IPS-NIHi7 (cell line): ENCODE results near the gene DYNC2H1.

Experiments
- DNase-seq: peaks from one replicate; pipeline ENCODE4 v3.0.0; 2012; ENCODE audit warnings: mixed read lengths; ENCODE audit errors: extremely low spot score

DYNC2H1 gene

DNA sequence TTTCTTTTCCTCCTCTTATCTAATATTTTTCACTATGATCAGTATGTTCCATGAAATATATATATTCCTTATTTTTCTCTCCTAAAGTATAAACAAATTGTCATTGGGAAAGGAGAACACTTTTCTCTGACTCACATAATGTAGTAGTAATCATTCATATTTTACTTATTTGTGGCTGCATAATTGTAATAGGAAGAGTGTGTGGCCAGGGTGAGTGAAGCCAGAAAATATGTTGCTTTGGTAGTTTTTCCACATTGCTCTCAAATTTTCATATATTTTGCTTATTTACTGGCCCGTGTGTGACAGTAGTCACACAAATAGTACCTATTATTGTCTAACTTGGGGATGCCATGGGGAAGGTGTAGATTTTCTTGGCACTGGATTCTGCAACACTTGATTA, 172.1 kb downstream of the DYNC2H1 start:
- no peak for DNase-seq

DNA sequence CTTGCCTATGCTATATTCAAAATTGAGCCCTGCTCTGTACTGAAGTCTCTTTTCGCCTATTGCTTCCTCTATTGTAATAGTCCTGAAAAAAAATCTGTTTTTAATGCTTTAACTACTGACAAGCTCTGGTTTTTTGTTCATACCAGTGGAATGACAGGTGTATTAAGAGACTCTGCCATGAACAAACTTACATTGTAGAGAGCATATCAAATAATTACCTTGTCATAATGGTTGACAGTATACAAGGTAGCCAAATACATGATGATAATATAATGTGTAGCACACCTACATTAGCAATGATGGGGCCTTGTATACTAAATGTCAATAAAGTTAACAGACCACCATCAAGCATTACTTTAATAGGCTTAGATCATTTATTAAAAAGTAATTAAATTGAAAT, 175.0 kb downstream of the DYNC2H1 start:
- DNase-seq = no peak

DNA sequence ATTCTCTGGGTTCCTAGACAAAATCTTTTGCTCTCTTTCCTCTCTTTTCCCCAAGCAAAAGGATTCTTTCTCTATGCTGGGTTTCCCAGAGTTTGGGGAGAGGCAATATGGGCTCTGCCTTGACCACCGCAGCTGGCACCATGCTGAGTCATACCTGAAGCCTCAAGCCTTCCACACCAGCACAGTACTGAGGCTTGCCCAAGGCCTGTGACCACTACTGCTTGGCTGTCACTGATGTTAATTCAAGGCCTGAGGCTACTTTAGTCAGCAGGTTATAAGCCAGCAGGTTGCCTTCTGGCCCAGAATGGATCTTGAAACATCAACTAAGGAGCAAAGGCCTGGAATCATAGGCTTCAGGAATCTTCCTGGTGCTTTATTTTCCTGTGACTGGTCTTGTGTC, 185.3 kb downstream of the DYNC2H1 start:
- no peak for DNase-seq

- no peak for DNase-seq
Measured at GRCh38 chr11:103295704-103296103, 186.5 kb downstream of the DYNC2H1 start.

DNA sequence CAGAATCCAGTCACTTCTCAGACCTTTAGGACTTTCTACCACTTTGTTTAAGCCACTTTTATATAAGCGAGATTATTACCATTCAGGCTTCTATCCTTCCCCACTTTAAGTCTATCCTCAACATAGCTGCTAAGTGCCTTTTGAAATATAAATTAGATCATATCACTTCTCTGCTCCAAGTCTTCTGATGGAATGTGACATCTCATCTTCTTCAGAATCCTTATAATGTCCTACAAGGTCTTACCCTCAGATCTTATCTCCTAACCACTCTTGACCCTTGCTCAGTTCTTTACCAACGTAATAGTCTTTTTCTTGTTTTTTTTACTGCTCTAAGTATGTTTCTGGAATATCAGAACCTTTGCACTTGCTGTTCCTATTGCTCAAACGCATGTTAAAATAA, 188.7 kb downstream of the DYNC2H1 start:
- DNase-seq = no peak

DNA sequence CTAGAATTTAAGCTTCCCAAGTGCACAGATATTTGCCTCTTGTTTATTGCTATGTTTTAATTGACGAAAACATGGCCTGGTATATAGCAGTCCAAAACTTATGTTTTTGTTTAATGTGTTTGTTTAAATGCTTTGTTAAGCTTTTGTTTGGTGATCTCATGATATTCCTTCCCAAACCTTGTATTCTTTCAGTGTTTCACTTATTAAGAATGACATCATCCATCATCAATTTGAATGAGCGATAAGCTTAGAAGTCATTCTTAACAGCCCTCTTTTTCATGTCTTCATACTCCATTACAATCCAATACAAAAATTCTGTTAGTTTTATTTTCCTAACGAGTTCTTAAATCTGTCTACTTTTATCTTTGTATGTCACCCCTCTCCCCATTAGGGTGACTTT, 206.0 kb downstream of the DYNC2H1 start:
- no peak for DNase-seq

DNA sequence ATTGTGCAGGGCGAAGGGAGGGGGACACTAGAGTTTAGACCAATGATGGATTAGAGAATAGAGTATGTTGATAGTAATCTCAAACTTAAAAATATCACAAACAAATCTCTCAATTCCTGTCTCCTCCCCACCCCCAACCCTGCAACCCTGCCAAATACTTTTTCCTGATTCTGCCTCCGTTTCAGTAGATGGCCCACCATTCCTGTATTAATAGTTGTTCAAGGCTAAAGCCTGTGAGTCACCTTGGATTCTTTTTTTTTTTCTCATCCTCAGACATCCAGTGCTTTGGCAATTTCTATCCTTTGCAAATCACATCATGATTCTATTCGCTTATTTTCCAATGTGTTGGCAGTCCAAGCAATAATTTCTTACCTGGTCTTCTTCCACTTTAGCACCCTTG, 207.9 kb downstream of the DYNC2H1 start:
- no peak for DNase-seq

- no peak for DNase-seq
Measured at GRCh38 chr11:103322821-103323220, 213.6 kb downstream of the DYNC2H1 start.

GRCh38 chr11:103325686-103326069, 216.5 kb downstream of the DYNC2H1 start:
- DNase-seq = no peak

GRCh38 chr11:103326070-103326794, 217.0 kb downstream of the DYNC2H1 start:
- peak; percentile 78 for DNase-seq

DNA sequence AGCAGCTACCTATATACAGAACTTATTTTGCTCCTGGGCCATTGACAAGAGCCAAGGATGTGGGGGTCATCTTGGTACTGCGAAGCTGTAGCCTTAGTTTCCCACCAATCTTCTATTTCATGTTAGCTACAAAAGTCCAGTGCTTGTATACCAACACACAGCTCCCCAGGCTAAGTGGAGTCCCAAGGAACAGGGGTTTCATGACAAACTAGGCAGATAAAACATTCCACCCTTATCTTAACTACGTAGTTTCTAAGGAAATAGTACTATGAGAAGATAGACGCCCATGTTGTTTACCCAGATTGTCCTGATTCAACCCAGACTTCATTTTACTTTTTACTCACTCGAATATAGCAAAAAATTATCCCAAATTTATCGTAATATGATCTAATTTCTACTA, 218.5 kb downstream of the DYNC2H1 start:
- no peak for DNase-seq

- no peak for DNase-seq
Measured at GRCh38 chr11:103332409-103332808, 223.2 kb downstream of the DYNC2H1 start.

GRCh38 chr11:103338621-103339484, 229.6 kb downstream of the DYNC2H1 start:
- peak; percentile 35 for DNase-seq

GRCh38 chr11:103339485-103339857, 230.2 kb downstream of the DYNC2H1 start:
- no peak for DNase-seq

DNA sequence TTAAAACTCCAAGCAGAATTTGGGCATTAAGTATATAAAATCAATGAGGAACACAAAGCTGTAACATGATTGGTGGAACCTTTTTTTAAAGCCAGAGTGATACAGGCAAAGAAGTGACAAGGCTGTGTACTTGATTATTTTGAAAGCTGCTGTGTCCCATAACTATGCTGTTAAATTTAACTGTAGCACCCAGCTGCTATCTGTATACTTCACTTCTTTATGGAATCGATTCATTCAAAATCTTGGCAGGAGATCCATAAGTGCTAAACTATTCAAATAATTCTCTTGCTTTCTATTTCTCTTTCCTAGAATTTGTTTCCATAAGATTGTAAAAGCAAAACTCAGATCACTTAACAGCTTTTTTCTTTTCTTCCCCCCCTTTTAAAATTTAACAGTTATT, 231.7 kb downstream of the DYNC2H1 start:
- no peak for DNase-seq

GRCh38 chr11:103344886-103345285, 235.7 kb downstream of the DYNC2H1 start:
- DNase-seq = no peak

DNA sequence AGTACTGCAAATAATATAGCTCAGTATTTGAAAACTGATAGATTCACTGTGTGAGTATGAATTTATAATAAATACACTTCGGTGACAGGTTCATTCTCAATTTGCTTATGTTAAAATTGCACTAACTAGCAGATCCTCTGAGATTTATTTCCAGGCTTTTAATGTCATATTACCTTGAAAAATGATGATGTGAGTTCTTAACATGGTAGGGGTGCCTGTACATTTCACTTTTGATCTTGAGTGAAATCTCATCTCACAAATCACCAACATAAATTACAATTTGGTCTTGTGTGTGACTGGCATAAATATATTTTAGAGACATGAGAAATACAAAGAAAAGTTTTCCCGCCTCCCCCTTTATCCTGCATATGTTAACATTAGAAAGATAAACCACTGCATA, 240.4 kb downstream of the DYNC2H1 start:
- DNase-seq = no peak

GRCh38 chr11:103354656-103355055, 245.4 kb downstream of the DYNC2H1 start:
- DNase-seq = no peak

- DNase-seq = no peak
Measured at GRCh38 chr11:103358251-103358650, 249.0 kb downstream of the DYNC2H1 start.

DNA sequence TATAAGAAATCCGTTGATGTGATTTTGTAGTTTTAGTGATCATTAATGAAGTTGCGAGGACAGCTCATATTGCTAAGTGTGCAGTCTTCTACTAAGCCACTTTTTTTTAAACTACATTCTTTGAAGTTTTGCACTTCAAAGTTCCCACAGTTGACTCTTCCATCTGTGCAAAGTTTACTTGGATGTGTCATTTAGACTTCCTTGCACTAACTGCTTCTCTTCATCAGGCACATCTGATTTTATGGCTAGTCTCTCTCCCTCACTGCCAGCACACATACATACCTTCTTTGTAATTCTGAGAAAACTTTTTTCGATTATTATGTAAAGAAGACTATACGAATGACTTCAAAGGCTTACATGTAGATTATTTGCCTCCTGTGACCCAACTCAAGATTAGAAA, 250.0 kb downstream of the DYNC2H1 start:
- DNase-seq = no peak

DNA sequence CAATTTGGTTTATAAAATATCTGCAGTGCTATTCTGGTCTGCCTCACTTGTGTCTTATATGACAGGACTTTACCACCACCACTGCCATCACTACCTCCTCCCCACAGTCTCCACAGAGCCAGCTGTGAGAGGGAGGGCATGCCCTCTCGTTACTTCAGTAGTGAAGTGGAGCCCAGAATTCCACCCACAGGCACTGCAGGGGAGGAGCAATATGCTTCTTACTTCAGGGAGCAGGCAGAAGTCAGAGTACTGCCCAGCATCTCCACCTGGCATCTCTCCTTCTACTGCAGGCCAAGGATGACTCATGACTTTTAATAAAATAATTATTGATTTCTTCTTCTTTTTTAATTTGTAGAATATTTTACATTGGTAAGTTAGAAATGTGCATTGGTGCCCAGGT, 255.5 kb downstream of the DYNC2H1 start:
- no peak for DNase-seq

DNA sequence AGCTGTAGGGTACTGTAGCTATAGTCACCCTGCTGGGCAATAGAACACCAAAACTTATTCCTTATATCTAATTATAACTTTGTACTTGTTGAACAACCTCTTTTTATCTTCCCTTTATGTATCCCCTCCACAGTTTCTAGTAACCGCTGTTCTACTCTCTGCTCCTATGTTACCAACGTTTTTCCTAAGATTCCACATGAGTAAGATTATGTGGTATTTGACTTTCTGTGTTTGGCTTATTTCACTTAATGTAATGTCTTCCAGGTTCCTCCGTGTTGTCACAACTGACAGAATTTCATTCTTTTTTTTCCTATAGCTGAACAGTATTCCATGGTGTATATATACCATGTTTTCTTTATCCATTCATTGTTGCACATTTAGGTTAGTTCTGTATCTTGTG, 258.4 kb downstream of the DYNC2H1 start:
- DNase-seq = no peak

- DNase-seq = no peak
Measured at GRCh38 chr11:103368145-103368544, 258.9 kb downstream of the DYNC2H1 start.
